Type B pancreatic cell (in vitro differentiated cells): ENCODE measurements around the gene TH. TPM values are rescaled to one million over a fixed set of nuclear protein-coding genes. Genes with fewer than 3 reads are reported as not detected.

Experiments used
- DNase-seq: peaks from one replicate; pipeline ENCODE4 v3.0.0; 2021; ENCODE audit warnings: mixed read lengths; ENCODE audit not compliant: unreplicated experiment; ENCODE audit errors: extremely low spot score
- H3K27ac Mint-ChIP-seq: 2 replicates; pipeline ENCODE4 v1.8.0; 2021; ENCODE audit warnings: mild to moderate bottlenecking, mixed read lengths
- H3K27me3 Mint-ChIP-seq: 2 replicates; pipeline ENCODE4 v1.8.0; 2021; ENCODE audit warnings: mixed read lengths
- H3K36me3 Mint-ChIP-seq: 2 replicates; pipeline ENCODE4 v1.8.0; 2021; ENCODE audit warnings: mixed read lengths
- H3K4me1 Mint-ChIP-seq: one replicate; pipeline ENCODE4 v1.8.0; 2021; ENCODE audit warnings: mixed read lengths; ENCODE audit not compliant: unreplicated experiment
- H3K4me3 Mint-ChIP-seq: 2 replicates; pipeline ENCODE4 v1.8.0; 2021; ENCODE audit warnings: mild to moderate bottlenecking, mixed read lengths
- H3K9me3 Mint-ChIP-seq: 2 replicates; pipeline ENCODE4 v1.8.0; 2021; ENCODE audit warnings: mixed read lengths
- long read RNA-seq: library from polyadenylated mRNA; unstranded; transcript quantifications from one replicate; pipeline ENCODE4 v2.0.0, GENCODE V29; 2020
- total RNA-seq: library from RNA; stranded (reverse); gene quantifications from 2 replicates; pipeline ENCODE4 v1.2.1, GENCODE V29; 2021; ENCODE audit warnings: low replicate concordance
- TF ChIP-seq, protein P1 (sequence below): fragments of 200-600 bp; sonication (generic); conservative IDR thresholded peaks from 2 replicates; pipeline ENCODE4 v1.5.0; 2021; ENCODE audit warnings: antibody characterized with exemption, mild to moderate bottlenecking

The TH gene
- total RNA-seq = 2.2 and 11.1 TPM in 2 replicates
- long read RNA-seq, partial matches to known transcripts = 2 of 6 reads
- long read RNA-seq, other reads (novel, unspliced or antisense) = 1 of 6 reads

DNA sequence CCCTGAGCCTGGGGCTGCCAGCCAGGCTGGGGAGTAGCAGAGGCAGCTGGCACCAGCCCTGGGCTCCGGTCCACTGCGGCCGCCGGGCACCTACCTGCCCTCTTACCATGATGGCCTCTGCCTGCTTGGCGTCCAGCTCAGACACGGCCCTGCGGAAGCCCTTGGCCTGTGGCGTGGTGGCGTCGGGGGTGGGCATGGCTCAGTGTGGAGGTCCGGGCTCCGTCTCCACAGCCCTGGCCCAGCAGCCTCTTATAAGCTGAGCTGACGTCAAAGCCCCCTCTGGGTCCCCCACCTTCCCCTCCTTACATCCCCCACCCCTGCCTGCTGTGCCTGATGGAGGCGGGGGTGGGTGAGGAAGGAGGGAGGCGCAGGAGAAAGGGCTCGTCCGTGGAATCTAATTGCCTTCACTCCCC is at the start of gene TH:
TH (minus strand) TSS at position 225 of the 413 bp plus-strand sequence; CDS start at position 196, 29 bp downstream.
- Mint-ChIP-seq H3K36me3 (no peaks in the 10 kb centered on the region), H3K9me3 (no peaks in the 10 kb centered on the region), H3K4me3 (no peak within 1 kb of the TSS), H3K27ac (no peak within 1 kb of the TSS), H3K27me3 (no peaks in the 10 kb centered on the region), H3K4me1 (peaks cover 10% of the 10 kb centered on the region)
- DNase-seq = no peak
- TF ChIP-seq, protein P1, sequence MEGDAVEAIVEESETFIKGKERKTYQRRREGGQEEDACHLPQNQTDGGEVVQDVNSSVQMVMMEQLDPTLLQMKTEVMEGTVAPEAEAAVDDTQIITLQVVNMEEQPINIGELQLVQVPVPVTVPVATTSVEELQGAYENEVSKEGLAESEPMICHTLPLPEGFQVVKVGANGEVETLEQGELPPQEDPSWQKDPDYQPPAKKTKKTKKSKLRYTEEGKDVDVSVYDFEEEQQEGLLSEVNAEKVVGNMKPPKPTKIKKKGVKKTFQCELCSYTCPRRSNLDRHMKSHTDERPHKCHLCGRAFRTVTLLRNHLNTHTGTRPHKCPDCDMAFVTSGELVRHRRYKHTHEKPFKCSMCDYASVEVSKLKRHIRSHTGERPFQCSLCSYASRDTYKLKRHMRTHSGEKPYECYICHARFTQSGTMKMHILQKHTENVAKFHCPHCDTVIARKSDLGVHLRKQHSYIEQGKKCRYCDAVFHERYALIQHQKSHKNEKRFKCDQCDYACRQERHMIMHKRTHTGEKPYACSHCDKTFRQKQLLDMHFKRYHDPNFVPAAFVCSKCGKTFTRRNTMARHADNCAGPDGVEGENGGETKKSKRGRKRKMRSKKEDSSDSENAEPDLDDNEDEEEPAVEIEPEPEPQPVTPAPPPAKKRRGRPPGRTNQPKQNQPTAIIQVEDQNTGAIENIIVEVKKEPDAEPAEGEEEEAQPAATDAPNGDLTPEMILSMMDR = no peak

DNA sequence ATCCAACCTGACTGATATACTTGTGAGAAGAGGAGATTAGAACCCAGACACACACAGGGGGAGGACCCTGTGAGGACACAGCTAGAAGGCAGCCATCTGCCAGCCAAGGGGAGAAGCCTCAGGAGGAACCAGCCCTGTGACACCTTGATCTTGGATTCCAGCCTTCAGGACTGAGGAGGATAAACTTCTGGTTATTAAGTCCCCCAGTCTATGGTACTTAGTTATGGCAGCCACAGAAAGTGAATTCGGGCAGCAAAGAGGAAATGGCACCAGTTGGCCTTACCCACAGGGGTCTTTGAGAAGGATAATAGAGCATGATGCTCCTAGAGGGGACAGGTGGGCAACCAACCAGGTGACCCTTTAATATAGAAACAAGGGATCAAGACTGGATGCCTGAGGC is 49.4 kb upstream of the TH start:
- H3K36me3 Mint-ChIP-seq = no peaks in the 10 kb centered on the region
- no peak overlapping the region for H3K4me3 Mint-ChIP-seq
- peaks cover 9% of the 10 kb centered on the region for H3K4me1 Mint-ChIP-seq
- TF ChIP-seq, protein P1 = no peak
- DNase-seq = no peak
- H3K27me3 Mint-ChIP-seq = peaks cover 13% of the 10 kb centered on the region
- H3K27ac Mint-ChIP-seq = no peak overlapping the region
- peaks cover 17% of the 10 kb centered on the region for H3K9me3 Mint-ChIP-seq

DNA sequence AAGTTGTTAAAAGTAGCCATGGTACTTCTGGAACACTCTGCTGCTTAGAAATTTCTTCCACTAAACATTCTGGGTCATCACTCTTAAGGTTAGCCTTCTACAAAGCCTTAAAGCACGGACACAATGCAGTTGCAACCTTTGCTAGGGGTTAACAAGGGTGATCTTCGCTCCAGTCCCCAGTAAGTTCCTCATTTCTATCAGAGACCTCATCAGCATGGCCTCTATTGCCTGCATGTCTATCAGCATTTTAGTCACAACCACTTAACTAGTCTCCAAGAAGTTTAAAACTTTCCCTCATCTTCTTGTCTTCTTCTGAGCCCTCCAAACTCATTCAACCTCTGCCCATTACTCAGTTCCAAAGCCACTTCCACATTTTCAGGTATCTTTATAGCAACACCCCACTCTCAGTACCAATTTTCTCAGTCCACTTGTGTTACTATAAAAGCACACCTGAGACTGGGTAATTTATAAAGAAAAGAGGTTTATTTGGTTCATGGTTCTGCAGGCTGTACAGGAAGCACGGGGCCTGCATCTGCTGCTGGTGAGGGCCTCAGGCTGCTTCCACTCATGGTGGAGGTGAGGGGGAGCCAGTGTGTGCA is 48.7 kb upstream of the TH start:
- Mint-ChIP-seq H3K4me1 (peaks cover 9% of the 10 kb centered on the region), H3K9me3 (peaks cover 17% of the 10 kb centered on the region), H3K36me3 (no peaks in the 10 kb centered on the region), H3K27me3 (peaks cover 13% of the 10 kb centered on the region), H3K4me3 (no peak overlapping the region), H3K27ac (no peak overlapping the region)
- TF ChIP-seq, protein P1 = no peak
- no peak for DNase-seq

DNA sequence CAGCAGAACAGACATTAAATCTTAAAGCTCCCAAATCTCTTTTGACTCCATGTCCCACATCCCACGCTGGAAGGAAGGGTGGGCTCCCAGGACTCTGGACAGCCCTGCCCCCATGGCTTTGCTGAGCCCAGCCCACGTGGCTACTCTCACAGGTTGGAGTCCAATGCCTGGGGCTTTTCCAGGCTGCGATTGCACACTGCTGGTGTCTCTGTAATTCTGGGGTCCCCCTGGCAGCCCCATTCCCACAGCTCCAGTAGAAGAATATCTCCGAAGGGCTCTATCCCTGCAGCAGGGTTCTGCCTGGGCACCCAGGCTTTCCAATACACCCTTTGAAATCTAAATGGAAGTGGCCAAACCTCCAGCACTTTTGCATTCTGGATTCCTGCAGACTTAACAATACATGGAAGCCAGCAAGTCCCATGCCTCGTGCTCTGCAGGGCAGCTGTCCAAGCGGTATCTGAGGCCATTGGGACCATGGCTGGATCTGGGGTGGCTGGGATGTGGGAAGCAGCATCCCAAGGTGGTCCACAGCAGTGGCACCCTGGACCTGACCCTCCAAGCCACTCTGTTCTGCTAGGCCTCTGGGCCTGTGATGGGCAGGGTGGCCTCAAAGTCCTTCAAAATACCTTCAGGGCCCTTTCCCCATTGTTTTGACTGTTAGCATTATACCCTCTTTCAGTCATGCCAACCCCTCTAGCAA is 47.9 kb upstream of the TH start:
- TF ChIP-seq, protein P1 = no peak
- peaks cover 13% of the 10 kb centered on the region for H3K27me3 Mint-ChIP-seq
- no peaks in the 10 kb centered on the region for H3K36me3 Mint-ChIP-seq
- H3K4me3 Mint-ChIP-seq = no peak overlapping the region
- no peak overlapping the region for H3K27ac Mint-ChIP-seq
- peaks cover 16% of the 10 kb centered on the region for H3K9me3 Mint-ChIP-seq
- peaks cover 9% of the 10 kb centered on the region for H3K4me1 Mint-ChIP-seq
- DNase-seq = no peak

DNA sequence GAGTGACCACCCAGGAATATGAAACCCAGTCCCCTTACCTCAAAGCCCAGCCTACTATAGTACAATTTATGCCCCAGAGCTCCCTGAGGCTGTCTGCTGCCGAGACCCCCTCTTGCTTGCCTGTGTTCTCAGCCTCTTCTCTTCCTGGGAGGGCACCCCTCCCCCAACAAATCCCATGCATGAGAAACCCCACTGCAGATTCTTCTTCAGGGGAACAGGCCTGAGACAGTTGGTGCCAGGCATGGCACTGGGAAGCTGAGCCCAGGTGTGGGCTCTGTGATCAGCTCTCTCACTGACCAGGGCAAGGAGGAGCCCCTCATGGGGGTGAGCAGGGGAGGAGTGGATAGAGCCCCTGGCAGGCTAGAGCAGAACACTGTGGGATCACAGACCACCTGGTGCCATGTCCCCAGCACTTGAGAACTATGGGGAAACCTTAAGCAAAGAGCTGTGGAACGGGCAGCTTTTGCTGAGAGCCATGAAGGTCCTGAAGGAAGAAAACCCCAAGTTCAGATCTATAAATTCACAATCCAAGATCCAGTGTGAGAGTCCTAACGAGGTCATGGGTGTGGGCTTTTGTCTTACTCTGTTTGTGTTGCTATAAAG is 46.5 kb upstream of the TH start:
- Mint-ChIP-seq H3K4me3 (no peak overlapping the region), H3K27me3 (peaks cover 18% of the 10 kb centered on the region), H3K9me3 (peaks cover 6% of the 10 kb centered on the region), H3K4me1 (peaks cover 22% of the 10 kb centered on the region), H3K27ac (no peak overlapping the region), H3K36me3 (no peaks in the 10 kb centered on the region)
- TF ChIP-seq, protein P1 = no peak
- DNase-seq = no peak
